GM12873 (cell line): ENCODE data around the gene MED16.

Experiments
- TF ChIP-seq, protein P1 (sequence below): IDR thresholded peaks from 2 replicates; pipeline ENCODE4 v1.5.1; 2012; ENCODE audit warnings: low read depth, mild to moderate bottlenecking, moderate library complexity, low read length, control low read depth; ENCODE audit not compliant: insufficient read depth; ENCODE audit errors: missing control alignments

MED16 gene

DNA sequence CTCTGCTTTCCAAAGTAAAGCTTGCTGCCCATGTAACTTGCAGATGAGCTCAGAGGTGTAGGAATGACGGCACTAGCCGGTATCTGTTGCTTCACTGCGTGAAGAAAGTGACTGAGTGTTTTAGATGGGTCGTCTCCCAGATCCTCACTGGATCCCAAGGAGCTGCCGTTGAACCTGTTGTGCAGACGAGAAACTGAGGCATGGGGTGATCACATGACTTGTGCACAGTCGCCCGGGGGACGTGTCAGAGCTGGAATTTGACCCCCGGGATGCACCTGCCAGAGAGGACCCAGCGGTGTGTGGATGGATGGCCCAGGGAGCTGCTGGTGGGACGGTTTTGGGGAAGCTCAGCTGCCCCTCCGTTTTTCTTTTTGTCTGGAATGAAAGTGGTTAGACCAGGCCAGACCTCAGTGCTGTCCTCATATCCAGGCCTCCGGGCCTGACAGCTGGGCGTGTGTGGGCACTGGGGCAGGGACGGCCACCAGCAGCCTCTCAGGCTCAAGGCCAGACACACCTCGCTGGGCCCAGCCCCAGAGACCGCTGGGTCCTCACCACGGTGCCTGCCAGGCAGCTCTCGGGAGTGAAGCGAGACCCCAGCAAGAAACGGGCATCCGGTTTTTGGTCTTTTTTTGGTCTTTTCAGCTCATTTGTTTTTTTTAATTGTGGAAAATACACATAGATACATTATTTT lies 45.4 kb upstream of the MED16 start:
- TF ChIP-seq, protein P1, sequence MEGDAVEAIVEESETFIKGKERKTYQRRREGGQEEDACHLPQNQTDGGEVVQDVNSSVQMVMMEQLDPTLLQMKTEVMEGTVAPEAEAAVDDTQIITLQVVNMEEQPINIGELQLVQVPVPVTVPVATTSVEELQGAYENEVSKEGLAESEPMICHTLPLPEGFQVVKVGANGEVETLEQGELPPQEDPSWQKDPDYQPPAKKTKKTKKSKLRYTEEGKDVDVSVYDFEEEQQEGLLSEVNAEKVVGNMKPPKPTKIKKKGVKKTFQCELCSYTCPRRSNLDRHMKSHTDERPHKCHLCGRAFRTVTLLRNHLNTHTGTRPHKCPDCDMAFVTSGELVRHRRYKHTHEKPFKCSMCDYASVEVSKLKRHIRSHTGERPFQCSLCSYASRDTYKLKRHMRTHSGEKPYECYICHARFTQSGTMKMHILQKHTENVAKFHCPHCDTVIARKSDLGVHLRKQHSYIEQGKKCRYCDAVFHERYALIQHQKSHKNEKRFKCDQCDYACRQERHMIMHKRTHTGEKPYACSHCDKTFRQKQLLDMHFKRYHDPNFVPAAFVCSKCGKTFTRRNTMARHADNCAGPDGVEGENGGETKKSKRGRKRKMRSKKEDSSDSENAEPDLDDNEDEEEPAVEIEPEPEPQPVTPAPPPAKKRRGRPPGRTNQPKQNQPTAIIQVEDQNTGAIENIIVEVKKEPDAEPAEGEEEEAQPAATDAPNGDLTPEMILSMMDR = no peak

DNA sequence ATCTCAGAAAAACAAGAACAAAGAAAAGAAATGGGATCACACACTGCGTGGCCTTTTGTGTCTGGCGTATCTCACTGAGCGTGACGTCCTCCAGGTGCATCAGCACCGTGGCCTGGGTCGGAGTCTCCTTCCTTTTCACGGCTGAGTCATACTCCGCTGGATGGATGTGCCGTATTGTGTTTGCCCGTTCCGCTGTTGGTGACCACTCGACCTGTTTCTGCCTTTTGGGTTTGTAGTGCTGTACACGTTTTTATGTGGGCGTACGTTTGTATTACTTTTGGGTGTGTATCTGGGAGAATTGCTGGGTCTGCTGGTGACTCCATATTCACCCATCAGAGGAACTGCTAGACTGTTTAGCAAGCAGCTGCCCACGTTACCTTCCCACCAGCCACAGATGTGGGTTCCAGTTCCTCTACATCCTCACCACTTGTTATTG lies 44.3 kb upstream of the MED16 start:
- TF ChIP-seq, protein P1 = no peak

DNA sequence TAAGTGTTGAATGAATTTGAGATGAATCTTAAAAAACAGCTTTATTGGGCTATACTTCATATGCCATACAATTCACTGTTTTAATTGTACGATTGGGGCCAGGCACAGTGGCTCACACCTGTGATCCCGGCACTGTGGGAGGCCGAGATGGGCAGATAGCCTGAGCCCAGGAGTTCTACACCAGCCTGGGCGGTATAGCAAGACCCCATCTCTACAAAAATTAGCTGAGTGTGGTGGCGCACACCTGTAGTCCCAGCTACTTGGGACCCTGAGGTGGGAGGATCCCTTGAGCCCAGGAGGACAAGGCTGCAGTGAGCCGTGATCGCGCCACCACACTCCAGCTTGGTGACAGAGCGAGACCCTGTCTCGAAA lies 43.2 kb upstream of the MED16 start:
- TF ChIP-seq, protein P1 = no peak

DNA sequence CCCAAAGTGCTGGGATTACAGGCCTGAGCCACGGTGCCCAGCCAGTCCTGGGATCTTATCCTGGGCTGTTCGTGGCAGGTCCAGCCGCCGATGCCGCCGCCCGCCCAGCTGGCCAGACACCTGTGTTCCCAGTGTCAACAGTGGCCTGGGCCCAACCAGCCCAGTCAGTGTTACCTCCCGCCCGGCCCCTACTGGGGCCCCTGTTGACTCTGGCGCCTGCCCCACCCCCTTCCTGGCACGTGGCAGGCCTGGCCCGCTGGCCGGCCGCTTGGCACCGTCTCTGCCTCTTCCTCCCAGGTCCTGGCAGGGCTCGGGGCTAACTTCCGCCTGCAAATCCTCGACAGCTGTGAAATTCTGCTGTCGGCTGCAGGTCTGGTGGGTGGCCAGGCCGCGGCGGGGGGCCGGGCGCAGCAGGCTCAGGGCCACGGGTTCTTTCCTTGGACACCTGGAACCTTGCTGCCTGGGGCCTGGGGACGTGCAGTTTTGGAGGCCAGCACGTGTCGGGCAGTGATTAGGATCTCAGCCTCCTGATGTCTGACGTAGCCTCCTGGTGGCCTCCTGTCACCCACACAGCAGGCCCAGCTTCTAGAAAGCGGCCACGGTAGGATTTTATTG lies 42.0 kb upstream of the MED16 start:
- TF ChIP-seq, protein P1 = no peak

DNA sequence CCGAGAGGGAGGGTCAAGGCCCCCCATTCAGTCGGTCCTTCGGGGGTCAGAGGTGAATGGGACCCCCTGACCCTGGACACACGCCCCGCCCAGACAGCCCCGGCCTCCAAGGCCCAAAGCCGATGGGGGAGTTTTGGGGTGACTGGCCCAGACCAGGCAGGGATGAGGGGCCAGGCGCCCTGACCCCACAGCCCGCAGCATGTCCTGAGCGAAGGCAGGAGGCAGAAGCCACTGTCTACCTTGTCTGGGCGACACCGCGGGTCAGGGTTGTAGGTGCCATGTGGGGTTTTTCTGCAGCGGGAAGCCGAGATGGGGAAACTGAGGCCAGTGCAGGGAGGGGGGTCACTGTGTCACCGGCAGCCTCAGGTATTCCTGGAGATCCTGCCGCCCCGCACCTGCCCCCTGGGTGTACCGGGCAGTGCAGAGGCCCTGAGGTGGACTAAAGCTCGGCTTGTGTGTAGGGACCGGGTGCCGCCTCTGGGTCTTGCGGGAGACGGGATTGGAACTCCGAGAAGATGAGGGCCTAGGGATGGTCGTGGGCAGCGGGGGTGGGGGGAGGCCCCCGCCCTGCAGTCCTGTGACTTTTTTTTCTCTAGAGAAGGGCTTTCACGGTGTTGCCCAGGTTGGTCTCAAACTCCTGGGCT lies 41.3 kb upstream of the MED16 start:
- TF ChIP-seq, protein P1 = no peak

DNA sequence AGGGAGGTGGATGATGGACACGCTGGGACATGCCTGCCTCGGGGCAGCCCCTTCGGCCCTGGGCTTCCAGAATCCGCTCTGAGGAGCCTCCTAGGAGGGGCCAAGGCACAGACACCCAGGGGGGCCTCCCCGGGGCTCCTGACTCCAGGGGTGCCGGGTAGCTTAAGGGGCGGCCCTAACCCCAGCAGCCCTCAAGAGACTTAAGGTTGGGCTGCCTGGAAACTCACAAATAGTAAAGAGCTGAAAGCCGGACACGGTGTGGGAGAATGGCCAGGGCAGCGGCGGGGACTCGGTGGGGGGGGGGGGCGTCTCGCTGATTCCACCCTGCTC lies 40.5 kb upstream of the MED16 start:
- TF ChIP-seq, protein P1 = no peak
